Measurements from ENCODE around the gene ORM2.
A peak's percentile ranks its signal among the peaks of the same experiment; 100 is the strongest.

Gene ORM2

GRCh38 chr9:114347675-114348074 is 18.0 kb downstream of the ORM2 start:
- POLR2A ChIA-PET (ENCODE audit: low non-redundant PET), result no interaction called here
- CTCF ChIA-PET, result interaction anchor here (0.6 kb wide), 1 partner anchor 329 kb away, joined by 4 read pairs; no protein-coding TSS in a partner anchor
- TF ChIP-seq, protein P1, sequence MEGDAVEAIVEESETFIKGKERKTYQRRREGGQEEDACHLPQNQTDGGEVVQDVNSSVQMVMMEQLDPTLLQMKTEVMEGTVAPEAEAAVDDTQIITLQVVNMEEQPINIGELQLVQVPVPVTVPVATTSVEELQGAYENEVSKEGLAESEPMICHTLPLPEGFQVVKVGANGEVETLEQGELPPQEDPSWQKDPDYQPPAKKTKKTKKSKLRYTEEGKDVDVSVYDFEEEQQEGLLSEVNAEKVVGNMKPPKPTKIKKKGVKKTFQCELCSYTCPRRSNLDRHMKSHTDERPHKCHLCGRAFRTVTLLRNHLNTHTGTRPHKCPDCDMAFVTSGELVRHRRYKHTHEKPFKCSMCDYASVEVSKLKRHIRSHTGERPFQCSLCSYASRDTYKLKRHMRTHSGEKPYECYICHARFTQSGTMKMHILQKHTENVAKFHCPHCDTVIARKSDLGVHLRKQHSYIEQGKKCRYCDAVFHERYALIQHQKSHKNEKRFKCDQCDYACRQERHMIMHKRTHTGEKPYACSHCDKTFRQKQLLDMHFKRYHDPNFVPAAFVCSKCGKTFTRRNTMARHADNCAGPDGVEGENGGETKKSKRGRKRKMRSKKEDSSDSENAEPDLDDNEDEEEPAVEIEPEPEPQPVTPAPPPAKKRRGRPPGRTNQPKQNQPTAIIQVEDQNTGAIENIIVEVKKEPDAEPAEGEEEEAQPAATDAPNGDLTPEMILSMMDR (conservative IDR thresholded peaks at IDR 0.05; ENCODE audit: low read depth), result no peak
- peak overlapping the region; percentile 85 for H3K27ac ChIP-seq
- DNase-seq (ENCODE audit: low spot score), result no peak

DNA sequence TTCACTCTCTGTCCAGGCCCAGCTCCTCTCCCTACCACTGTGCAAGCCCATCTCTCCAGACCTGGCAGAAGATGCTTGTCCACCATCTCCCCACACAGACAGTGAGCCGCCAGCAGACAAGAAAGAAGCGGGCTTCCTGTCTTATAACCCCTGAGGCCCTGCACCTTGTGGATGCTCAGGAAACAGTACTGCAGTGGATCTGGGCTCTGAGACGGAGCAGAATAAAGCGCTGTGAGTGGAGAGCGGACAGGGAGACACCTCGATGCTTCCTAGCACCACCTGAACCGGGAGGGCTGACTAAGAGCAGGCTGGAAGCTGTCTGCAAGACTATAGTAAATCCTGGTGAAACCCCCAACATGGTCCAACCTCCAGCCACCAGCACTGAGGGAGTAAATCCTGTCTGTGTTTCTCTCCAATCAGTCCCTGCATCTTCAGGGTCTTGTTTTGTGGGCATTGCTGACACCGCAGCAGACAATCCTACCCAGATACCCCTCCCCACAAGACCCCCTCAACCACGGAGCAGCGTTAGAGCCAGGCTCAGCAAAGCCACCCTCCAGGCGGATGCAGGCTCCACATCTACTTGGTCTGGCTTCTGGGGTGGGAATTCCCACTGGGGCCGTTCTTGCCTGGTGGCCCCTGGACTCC is 18.7 kb downstream of the ORM2 start:
- peak overlapping the region; percentile 85 for H3K27ac ChIP-seq
- ChIA-PET CTCF (interaction anchor here (0.6 to 1.0 kb wide), 2 partner anchors 9 to 124 kb away, joined by 3 to 6 read pairs; no protein-coding TSS in a partner anchor), POLR2A (ENCODE audit: low non-redundant PET) (no interaction called here)
- TF ChIP-seq, protein P1 (conservative IDR thresholded peaks at IDR 0.05; ENCODE audit: low read depth), result no peak
- no peak for DNase-seq (ENCODE audit: low spot score)

GRCh38 chr9:114348906-114349482 is 19.3 kb downstream of the ORM2 start:
- ChIA-PET POLR2A (ENCODE audit: low non-redundant PET) (no interaction called here), CTCF (interaction anchor here (0.6 to 1.0 kb wide), 2 partner anchors 10 to 124 kb away, joined by 3 to 6 read pairs; no protein-coding TSS in a partner anchor)
- H3K27ac ChIP-seq, result peak overlapping the region; percentile 85
- TF ChIP-seq, protein P1 (conservative IDR thresholded peaks at IDR 0.05; ENCODE audit: low read depth), result no peak
- DNase-seq (ENCODE audit: low spot score), result peak; percentile 99

GRCh38 chr9:114349713-114350480 is 20.2 kb downstream of the ORM2 start:
- POLR2A ChIA-PET (ENCODE audit: low non-redundant PET), result no interaction called here
- TF ChIP-seq, protein P1 (conservative IDR thresholded peaks at IDR 0.05; ENCODE audit: low read depth), result no peak
- CTCF ChIA-PET, result no interaction called here

DNA sequence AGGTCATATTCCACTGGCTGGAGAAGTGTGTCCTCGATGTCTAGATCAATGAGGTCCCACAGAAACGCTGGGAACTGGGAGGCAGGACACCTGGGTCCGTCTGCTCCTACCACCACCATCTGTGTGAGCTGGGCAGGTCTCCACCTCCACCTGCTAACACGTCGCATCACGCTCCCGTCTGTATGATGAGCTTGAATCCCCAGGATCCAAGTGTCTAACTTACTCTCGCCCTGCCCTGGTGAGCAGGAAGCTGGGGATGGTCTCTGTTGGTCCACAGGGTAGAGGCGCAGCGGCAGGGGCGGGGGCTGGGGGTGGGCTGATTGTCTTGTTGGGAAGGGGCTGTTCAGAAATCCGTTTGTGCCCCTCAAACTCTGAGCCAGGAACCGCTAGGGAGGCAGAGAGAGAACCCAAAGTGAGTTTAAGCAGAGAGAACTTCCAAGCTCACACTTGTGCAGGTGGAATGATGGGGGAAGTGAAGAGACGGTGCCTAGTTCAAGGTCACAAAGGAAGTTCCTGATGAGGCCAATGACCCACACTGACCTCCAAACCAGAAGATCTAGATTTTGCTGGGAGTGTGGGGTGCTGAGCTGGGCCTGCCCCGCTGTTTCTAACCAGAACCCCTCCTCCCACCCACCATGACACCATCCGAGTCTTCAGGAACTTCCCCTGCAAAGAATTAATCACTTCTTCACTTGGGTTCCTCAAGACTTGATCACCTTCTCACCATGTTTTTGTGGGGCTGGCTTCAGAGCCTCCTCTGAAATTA is 21.1 kb downstream of the ORM2 start:
- CTCF ChIA-PET, result interaction anchor here (0.6 to 0.7 kb wide), 2 partner anchors 120 to 134 kb away, joined by 3 read pairs; no protein-coding TSS in a partner anchor
- no peak for DNase-seq (ENCODE audit: low spot score)
- TF ChIP-seq, protein P1 (conservative IDR thresholded peaks at IDR 0.05; ENCODE audit: low read depth), result no peak
- POLR2A ChIA-PET (ENCODE audit: low non-redundant PET), result interaction anchor here (0.6 kb wide), 1 partner anchor 35 kb away, joined by 4 read pairs; no protein-coding TSS in a partner anchor
- no peak overlapping the region for H3K27ac ChIP-seq

More at GRCh38 chr9:114349713-114350480, 20.2 kb downstream of the ORM2 start:
- no peak for DNase-seq (ENCODE audit: low spot score)
- H3K27ac ChIP-seq, result peak overlapping the region; percentile 85

DNA sequence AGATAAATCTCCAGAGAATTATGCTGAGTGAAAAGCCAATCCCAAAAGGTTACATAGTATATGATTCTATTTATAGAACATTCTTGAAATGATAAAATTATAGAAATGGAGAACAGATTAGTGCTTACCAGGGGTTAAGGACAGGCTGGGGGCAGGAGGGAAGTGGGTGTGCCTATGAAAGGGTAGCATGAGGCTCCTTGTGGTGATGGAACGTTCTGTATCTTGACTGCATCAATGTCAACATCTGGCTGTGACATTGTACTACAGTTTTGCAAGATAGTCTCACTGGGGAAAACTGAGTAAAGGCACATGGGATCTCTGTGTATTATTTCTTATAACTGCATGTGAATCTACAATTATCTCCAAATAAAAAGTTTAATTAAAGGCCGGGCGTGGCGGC is 22.3 kb downstream of the ORM2 start:
- POLR2A ChIA-PET (ENCODE audit: low non-redundant PET), result no interaction called here

More for the DNA sequence above, 22.3 kb downstream of the ORM2 start:
- TF ChIP-seq, protein P1 (conservative IDR thresholded peaks at IDR 0.05; ENCODE audit: low read depth), result no peak
- no peak for DNase-seq (ENCODE audit: low spot score)
- no peak overlapping the region for H3K27ac ChIP-seq
- CTCF ChIA-PET, result interaction anchor here (0.6 kb wide), 1 partner anchor 296 kb away, joined by 4 read pairs; no protein-coding TSS in a partner anchor
